PFSK-1 (cell line): ENCODE results near the gene LAMB4.

ENCODE experiments used
- POLR2AphosphoS5 ChIP-seq: IDR thresholded peaks from 2 replicates; pipeline ENCODE4 v1.6.1; 2012; ENCODE audit warnings: low read depth, mild to moderate bottlenecking, control low read depth, low read length, moderate library complexity
- SIN3A ChIP-seq: IDR thresholded peaks from 2 replicates; pipeline ENCODE4 v1.6.1; 2012; ENCODE audit warnings: mild to moderate bottlenecking, low read length, moderate library complexity, borderline replicate concordance; ENCODE audit not compliant: insufficient read depth
- TAF1 ChIP-seq: IDR thresholded peaks from 2 replicates; pipeline ENCODE4 v1.6.1; 2012; ENCODE audit warnings: low read length, control low read depth, borderline replicate concordance; ENCODE audit not compliant: insufficient read depth
- TF ChIP-seq, protein P1 (sequence below), 2 experiments: IDR thresholded peaks; 2 replicates each; pipeline versions ENCODE4 v1.6.1 to v1.8.0; 2011 to 2012; ENCODE audit warnings: low read depth in 2 of 2, low read length in 2 of 2, control low read depth in 1 of 2, inconsistent platforms in 1 of 2, mild to moderate bottlenecking in 1 of 2, moderate library complexity in 1 of 2; ENCODE audit not compliant: insufficient read depth in 1 of 2

DNA sequence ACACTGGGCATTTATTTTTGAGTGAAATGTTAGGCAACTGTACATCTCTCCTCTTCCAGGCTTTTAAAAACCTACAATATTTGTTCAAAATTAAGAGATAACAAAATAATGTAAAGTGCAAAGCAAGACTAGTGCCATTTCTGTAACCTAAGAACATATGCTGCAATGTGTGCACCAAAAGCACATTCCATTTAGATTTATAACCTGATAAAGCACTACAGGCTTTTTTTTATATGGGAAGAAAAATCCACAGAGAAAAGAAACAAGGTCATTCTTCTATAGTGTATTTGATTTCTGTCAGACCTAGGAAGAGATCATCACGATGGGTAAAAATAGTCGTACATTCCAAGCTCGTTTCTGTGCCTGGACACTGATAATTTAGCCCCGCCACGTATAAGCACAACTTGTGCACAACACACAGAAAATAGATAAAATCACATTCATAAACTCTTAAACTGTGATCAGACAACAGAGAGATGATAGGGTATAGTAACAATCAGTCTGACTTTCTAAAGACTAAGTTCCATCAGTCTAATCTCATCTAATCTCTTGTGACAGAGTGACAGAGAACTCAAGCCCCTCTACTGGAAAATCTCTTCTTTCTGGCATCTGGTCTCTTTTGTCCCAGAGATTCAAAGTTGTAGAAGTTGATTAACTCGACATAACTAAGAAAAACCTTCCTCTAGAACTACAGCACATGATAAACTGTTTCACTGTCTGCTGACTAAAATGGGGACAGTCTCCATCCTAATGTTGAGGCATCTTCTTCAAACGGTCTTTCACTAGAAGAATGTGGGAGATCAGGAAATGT, 133.9 kb downstream of the LAMB4 start:
- TF ChIP-seq POLR2AphosphoS5 (no peak), TAF1 (no peak), SIN3A (no peak)
- TF ChIP-seq, protein P1, sequence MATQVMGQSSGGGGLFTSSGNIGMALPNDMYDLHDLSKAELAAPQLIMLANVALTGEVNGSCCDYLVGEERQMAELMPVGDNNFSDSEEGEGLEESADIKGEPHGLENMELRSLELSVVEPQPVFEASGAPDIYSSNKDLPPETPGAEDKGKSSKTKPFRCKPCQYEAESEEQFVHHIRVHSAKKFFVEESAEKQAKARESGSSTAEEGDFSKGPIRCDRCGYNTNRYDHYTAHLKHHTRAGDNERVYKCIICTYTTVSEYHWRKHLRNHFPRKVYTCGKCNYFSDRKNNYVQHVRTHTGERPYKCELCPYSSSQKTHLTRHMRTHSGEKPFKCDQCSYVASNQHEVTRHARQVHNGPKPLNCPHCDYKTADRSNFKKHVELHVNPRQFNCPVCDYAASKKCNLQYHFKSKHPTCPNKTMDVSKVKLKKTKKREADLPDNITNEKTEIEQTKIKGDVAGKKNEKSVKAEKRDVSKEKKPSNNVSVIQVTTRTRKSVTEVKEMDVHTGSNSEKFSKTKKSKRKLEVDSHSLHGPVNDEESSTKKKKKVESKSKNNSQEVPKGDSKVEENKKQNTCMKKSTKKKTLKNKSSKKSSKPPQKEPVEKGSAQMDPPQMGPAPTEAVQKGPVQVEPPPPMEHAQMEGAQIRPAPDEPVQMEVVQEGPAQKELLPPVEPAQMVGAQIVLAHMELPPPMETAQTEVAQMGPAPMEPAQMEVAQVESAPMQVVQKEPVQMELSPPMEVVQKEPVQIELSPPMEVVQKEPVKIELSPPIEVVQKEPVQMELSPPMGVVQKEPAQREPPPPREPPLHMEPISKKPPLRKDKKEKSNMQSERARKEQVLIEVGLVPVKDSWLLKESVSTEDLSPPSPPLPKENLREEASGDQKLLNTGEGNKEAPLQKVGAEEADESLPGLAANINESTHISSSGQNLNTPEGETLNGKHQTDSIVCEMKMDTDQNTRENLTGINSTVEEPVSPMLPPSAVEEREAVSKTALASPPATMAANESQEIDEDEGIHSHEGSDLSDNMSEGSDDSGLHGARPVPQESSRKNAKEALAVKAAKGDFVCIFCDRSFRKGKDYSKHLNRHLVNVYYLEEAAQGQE (IDR thresholded peaks at IDR 0.05; ENCODE audit: insufficient read depth in 1 of 2, low read depth in 2 of 2, low read length in 2 of 2), result no peak
